Smooth muscle cell (in vitro differentiated cells): Measurements from ENCODE around the gene GSTA4. TPM values are rescaled to one million over a fixed set of nuclear protein-coding genes. Genes with fewer than 3 reads are reported as not detected.

Source experiments
- DNase-seq: peaks from one replicate; lab custom pipeline; 2025; ENCODE audit not compliant: unreplicated experiment; lab: John Stamatoyannopoulos, UW
- H2AFZ ChIP-seq: fragments of 200-600 bp; sonication (generic); 2 replicates; pipeline ENCODE4 v1.6.0; 2016; ENCODE audit warnings: antibody characterized with exemption, low read depth, mild to moderate bottlenecking
- H3F3A ChIP-seq: fragments of 200-600 bp; sonication (generic); 2 replicates; pipeline ENCODE4 v1.6.0; 2017; ENCODE audit warnings: antibody characterized with exemption, low read depth
- H3K27ac ChIP-seq: fragments of 200-600 bp; sonication (generic); 2 replicates; pipeline ENCODE4 v1.5.1; 2016; ENCODE audit warnings: low read depth, mild to moderate bottlenecking
- H3K27me3 ChIP-seq: fragments of 200-600 bp; sonication (generic); 2 replicates; pipeline ENCODE4 v1.6.1; 2016; ENCODE audit warnings: low read depth, mild to moderate bottlenecking
- H3K36me3 ChIP-seq: fragments of 200-600 bp; sonication (generic); 2 replicates; pipeline ENCODE4 v1.5.1; 2016; ENCODE audit warnings: low read depth
- H3K4me1 ChIP-seq: fragments of 200-600 bp; sonication (generic); 2 replicates; pipeline ENCODE4 v1.5.1; 2016; ENCODE audit warnings: low read depth
- H3K4me2 ChIP-seq: fragments of 200-600 bp; sonication (generic); 2 replicates; pipeline ENCODE4 v1.6.0; 2016; ENCODE audit warnings: mild to moderate bottlenecking
- H3K4me3 ChIP-seq: fragments of 200-600 bp; sonication (generic); 2 replicates; pipeline ENCODE4 v1.5.1; 2016; ENCODE audit warnings: mild to moderate bottlenecking
- H3K79me2 ChIP-seq: fragments of 200-600 bp; sonication (generic); 2 replicates; pipeline ENCODE4 v1.6.0; 2016; ENCODE audit warnings: low read depth, mild to moderate bottlenecking
- H3K9ac ChIP-seq: fragments of 200-600 bp; sonication (generic); 2 replicates; pipeline ENCODE4 v1.6.0; 2016; ENCODE audit warnings: low read depth
- H3K9me3 ChIP-seq: fragments of 200-600 bp; sonication (generic); replicated peaks from 2 replicates; pipeline ENCODE4 v1.5.1; 2016; ENCODE audit warnings: low read depth
- H4K20me1 ChIP-seq: fragments of 200-600 bp; sonication (generic); 2 replicates; pipeline ENCODE4 v1.6.0; 2016; ENCODE audit warnings: low read depth
- WGBS: methylation state at CpG from one replicate; pipeline ENCODE4 v1.1.7; 2016; ENCODE audit warnings: low lambda C conversion rate; 5-methylcytosine and 5-hydroxymethylcytosine counted together
- polyA plus RNA-seq: library from polyadenylated mRNA; unstranded; fragments of >200 nt; fragmentation: Nextera tagmentation; extraction: Ambion mirVana; gene quantifications from 2 replicates; pipeline ENCODE4 v1.2.1, GENCODE V29; 2016
- total RNA-seq: library from RNA; depleted of rRNA; stranded (reverse); fragments of >200 nt; gene quantifications from 2 replicates; pipeline ENCODE4 v1.2.3, GENCODE V29; 2014
- TF ChIP-seq, protein P1 (sequence below): fragments of 200-600 bp; sonication (generic); IDR thresholded peaks from 2 replicates; pipeline ENCODE4 v1.5.1; 2017; ENCODE audit warnings: borderline replicate concordance, mild to moderate bottlenecking, antibody characterized with exemption; ENCODE audit not compliant: insufficient read depth, poor library complexity, severe bottlenecking

The GSTA4 gene
- total and polyA plus RNA-seq, 2 experiments from 2014 or later = 60.2 to 62.6 TPM

DNA sequence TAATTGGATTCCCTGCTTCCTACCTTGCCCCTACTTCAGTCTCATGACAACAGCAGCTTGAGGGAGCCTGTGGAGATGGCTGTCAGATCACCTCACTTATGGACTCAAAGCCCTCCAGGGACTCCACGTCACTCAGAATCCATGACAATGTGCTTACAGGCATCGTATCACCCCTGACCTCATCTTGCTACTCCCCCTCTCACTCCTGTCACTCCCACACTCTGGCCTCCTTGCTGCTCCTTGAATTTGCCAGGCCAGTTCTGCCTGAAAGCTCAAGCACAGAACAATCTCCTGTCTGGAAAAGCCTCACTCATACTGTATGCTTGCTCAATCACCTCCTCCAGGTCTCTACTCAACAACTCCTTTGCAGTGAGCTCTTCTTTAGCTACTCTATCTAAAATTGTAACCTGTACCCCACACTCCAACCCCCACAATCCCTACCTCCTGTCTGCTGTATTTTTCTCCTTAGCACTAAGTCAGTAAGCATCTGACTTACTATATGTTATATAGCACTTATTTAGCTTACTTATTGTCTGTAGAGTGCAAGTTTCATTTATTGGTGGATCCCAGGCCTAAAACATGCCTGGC is 10.7 kb upstream of the GSTA4 start:
- H3K9me3 ChIP-seq = no peaks in the 10 kb centered on the region
- peaks cover 6% of the 10 kb centered on the region for H3K36me3 ChIP-seq
- H3K9ac ChIP-seq = no peak overlapping the region
- 75% methylated on average over 2 of the region's 2 CpGs for WGBS
- no peak overlapping the region for H3K27ac ChIP-seq
- no peaks in the 10 kb centered on the region for H4K20me1 ChIP-seq
- H3K4me3 ChIP-seq = no peak overlapping the region
- H3K4me1 ChIP-seq = no peaks in the 10 kb centered on the region
- H2AFZ ChIP-seq = no peak overlapping the region
- no peak overlapping the region for H3K4me2 ChIP-seq
- TF ChIP-seq, protein P1, sequence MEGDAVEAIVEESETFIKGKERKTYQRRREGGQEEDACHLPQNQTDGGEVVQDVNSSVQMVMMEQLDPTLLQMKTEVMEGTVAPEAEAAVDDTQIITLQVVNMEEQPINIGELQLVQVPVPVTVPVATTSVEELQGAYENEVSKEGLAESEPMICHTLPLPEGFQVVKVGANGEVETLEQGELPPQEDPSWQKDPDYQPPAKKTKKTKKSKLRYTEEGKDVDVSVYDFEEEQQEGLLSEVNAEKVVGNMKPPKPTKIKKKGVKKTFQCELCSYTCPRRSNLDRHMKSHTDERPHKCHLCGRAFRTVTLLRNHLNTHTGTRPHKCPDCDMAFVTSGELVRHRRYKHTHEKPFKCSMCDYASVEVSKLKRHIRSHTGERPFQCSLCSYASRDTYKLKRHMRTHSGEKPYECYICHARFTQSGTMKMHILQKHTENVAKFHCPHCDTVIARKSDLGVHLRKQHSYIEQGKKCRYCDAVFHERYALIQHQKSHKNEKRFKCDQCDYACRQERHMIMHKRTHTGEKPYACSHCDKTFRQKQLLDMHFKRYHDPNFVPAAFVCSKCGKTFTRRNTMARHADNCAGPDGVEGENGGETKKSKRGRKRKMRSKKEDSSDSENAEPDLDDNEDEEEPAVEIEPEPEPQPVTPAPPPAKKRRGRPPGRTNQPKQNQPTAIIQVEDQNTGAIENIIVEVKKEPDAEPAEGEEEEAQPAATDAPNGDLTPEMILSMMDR = no peak
- no peak for DNase-seq
- no peaks in the 10 kb centered on the region for H3F3A ChIP-seq
- H3K79me2 ChIP-seq = no peaks in the 10 kb centered on the region
- H3K27me3 ChIP-seq = no peaks in the 10 kb centered on the region

DNA sequence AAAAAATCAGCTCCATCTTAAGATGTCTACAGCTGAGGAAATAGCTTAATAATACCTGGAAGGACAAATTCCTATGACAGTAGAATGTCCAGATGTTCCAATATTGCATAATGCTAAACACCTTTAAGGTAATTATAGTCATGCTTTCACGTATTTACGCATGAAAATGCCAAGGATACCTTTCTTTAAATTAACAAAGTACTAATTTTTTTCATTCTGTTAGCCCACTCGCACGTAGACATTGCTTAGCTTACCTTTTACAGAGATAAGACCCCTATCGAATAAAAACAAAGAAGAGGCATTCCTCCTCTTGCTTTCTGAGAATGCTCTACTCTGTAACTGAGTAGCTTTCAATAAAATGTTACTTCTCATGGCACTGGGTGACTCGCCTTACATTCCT is 4.4 kb upstream of the GSTA4 start:
- DNase-seq = no peak

DNA sequence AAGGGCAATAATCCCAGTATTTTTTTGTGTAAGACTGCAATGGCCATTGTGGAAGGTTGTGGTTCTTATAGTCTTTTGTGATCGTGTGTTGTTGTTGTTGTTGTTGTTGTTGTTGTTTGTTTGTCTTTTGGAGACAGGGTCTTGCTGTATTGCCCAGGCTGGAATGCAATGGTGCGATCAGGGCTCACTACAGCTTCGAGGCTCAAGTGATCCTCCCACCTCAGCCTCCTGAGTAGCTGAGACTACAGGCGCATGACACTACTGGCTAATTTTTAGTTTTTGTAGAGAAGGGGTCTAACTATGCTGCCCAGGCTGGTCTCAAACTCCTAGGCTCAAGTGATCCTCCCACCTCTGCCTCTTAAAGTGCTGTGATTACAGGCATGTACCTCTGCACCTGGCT is 3.5 kb upstream of the GSTA4 start:
- Histone ChIP-seq H2AFZ (no peak overlapping the region), H3K27ac (no peak overlapping the region), H3F3A (peaks cover 12% of the 10 kb centered on the region), H3K4me1 (peaks cover 9% of the 10 kb centered on the region), H3K79me2 (no peaks in the 10 kb centered on the region), H3K4me3 (no peak overlapping the region), H3K9ac (no peak overlapping the region), H4K20me1 (no peaks in the 10 kb centered on the region), H3K36me3 (no peaks in the 10 kb centered on the region), H3K27me3 (no peaks in the 10 kb centered on the region), H3K4me2 (no peak overlapping the region), H3K9me3 (no peaks in the 10 kb centered on the region)
- TF ChIP-seq, protein P1 = no peak
- WGBS = 96% methylated on average over 4 of the region's 4 CpGs
- DNase-seq = no peak

More for the DNA sequence above, 4.4 kb upstream of the GSTA4 start:
- Histone ChIP-seq H3K4me3 (no peak overlapping the region), H3K9me3 (no peaks in the 10 kb centered on the region), H3K27me3 (no peaks in the 10 kb centered on the region), H3K27ac (no peak overlapping the region), H2AFZ (no peak overlapping the region), H3K4me2 (no peak overlapping the region), H3K4me1 (peaks cover under 1% of the 10 kb centered on the region), H4K20me1 (no peaks in the 10 kb centered on the region), H3F3A (peaks cover 7% of the 10 kb centered on the region), H3K9ac (no peak overlapping the region), H3K36me3 (peaks cover 4% of the 10 kb centered on the region), H3K79me2 (no peaks in the 10 kb centered on the region)
- WGBS = 94% methylated on average over 6 of the region's 6 CpGs
- TF ChIP-seq, protein P1 = no peak

DNA sequence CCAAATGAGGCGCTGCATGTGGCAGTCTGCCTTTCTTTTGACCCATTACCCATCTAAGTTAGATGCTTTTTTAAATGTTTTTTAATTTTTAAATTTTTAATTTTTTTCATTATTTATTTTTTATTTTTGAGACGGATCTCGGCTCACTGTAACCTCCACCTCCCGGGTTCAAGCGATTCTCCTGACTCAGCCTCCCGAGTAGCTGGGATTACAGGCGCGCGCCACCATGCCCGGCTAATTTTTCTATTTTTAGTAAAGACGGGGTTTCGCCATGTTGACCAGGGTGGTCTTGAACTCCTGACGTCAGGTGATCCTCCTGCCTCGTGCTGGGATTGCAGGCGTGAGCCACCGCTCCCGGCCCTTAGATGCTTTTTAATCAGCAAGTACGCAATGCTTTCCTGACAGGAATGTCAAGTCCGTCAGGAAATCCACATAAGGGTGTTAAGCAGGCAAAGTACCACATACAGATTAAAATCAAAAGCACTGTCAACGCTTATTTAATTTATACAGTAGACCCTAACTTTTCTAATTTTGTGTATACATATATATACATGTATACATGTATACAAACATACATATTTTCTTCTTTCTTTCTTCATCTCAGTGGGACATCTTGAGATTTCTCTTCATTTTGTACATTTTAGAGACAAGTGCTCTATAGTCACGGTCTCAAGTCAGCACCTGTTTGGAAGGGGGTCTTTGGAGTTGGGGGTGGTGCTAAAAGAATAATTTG is 995 bp upstream of the GSTA4 start:
- Histone ChIP-seq H3K36me3 (no peaks in the 10 kb centered on the region), H2AFZ (no peak overlapping the region), H3K4me1 (peaks cover 14% of the 10 kb centered on the region), H4K20me1 (peaks cover 3% of the 10 kb centered on the region), H3K9ac (no peak overlapping the region), H3K4me3 (peak overlapping the region; percentile 25), H3K27me3 (no peaks in the 10 kb centered on the region), H3K79me2 (peaks cover 13% of the 10 kb centered on the region), H3F3A (peaks cover 16% of the 10 kb centered on the region), H3K4me2 (peak overlapping the region; percentile 77), H3K9me3 (no peaks in the 10 kb centered on the region), H3K27ac (no peak overlapping the region)
- DNase-seq = no peak
- TF ChIP-seq, protein P1 = no peak
- 48% methylated on average over 21 of the region's 21 CpGs for WGBS
